ENCODE measurements around the gene MEGF10. TPM values are rescaled to one million over a fixed set of nuclear protein-coding genes. Genes with fewer than 3 reads are reported as not detected.

Gene MEGF10
- total and polyA plus RNA-seq, 9 donors: 26.4 to 46.9 (median 39.3) TPM

GRCh38 chr5:127377651-127378050, 87.1 kb downstream of the MEGF10 start:
- Histone ChIP-seq H3K9me3 (replicated peaks; ENCODE audit: control insufficient read depth, low read depth, low read length) (peaks cover 2% of the 10 kb centered on the region), H3K4me3 (ENCODE audit: low read length) (no peak overlapping the region), H3K27me3 (ENCODE audit: control insufficient read depth, insufficient read depth, low read length) (no peaks in the 10 kb centered on the region), H3K36me3 (ENCODE audit: control insufficient read depth, insufficient read depth, low read length) (peaks cover 10% of the 10 kb centered on the region), H3K4me1 (ENCODE audit: control insufficient read depth, insufficient read depth, low read length) (no peaks in the 10 kb centered on the region), H3K27ac (ENCODE audit: low read length) (no peak overlapping the region)
- DNase-seq: no peak
- 98% methylated on average over 8 of the region's 8 CpGs for WGBS (ENCODE audit: insufficient coverage)

DNA sequence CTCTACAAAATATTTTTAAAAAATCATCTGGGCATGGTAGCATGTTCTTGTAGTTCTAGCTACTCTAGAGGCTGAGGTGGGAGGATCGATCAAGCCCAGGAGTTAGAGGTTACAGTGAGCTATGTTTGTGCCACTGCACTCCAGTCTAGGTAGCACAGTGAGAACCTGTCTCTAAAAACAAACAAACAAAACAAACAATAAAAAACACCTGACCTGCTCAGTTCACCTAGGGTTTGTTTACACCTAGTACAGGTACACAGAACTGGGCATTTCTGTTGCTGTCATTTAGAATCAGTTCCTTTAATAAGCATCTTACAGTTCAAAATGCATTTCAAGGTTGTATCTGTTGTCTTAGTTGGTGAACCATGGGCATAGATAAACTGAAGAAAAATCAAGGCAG, 95.3 kb downstream of the MEGF10 start:
- DNase-seq: no peak
- Histone ChIP-seq H3K4me3 (ENCODE audit: low read length) (no peak overlapping the region), H3K4me1 (ENCODE audit: control insufficient read depth, insufficient read depth, low read length) (no peaks in the 10 kb centered on the region), H3K36me3 (ENCODE audit: control insufficient read depth, insufficient read depth, low read length) (peaks cover 10% of the 10 kb centered on the region), H3K9me3 (replicated peaks; ENCODE audit: control insufficient read depth, low read depth, low read length) (no peaks in the 10 kb centered on the region), H3K27ac (ENCODE audit: low read length) (no peak overlapping the region), H3K27me3 (ENCODE audit: control insufficient read depth, insufficient read depth, low read length) (no peaks in the 10 kb centered on the region)
- no CpG with 5 or more reads among the region's 1 CpG for WGBS (ENCODE audit: insufficient coverage)

- Histone ChIP-seq H3K4me3 (ENCODE audit: low read length) (no peak overlapping the region), H3K36me3 (ENCODE audit: control insufficient read depth, insufficient read depth, low read length) (peaks cover 10% of the 10 kb centered on the region), H3K9me3 (replicated peaks; ENCODE audit: control insufficient read depth, low read depth, low read length) (no peaks in the 10 kb centered on the region), H3K27me3 (ENCODE audit: control insufficient read depth, insufficient read depth, low read length) (no peaks in the 10 kb centered on the region), H3K4me1 (ENCODE audit: control insufficient read depth, insufficient read depth, low read length) (no peaks in the 10 kb centered on the region), H3K27ac (ENCODE audit: low read length) (no peak overlapping the region)
- WGBS (ENCODE audit: insufficient coverage): no CpG with 5 or more reads among the region's 2 CpGs
- DNase-seq: no peak
Measured at GRCh38 chr5:127386557-127386956, 96.0 kb downstream of the MEGF10 start.

DNA sequence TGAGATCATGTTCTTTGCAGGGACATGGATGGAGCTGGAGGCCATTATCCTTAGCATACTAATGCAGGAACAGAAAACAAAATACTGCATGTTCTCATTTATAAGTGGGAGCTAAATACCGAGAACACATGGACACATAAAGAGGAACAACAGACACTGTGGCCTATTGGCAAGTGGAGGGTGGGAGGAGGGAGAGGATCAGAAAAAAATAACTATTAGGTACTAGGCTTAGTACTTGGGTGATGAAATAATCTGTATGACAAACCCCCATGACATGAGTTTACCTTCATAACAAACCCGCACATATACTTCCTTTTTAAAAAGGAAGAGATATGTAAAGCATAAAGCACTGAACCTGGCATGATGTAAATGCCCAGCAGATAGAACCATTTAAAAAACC, 99.0 kb downstream of the MEGF10 start:
- WGBS (ENCODE audit: insufficient coverage): 67% methylated on average over 1 of the region's 2 CpGs
- Histone ChIP-seq H3K4me1 (ENCODE audit: control insufficient read depth, insufficient read depth, low read length) (no peaks in the 10 kb centered on the region), H3K4me3 (ENCODE audit: low read length) (no peak overlapping the region), H3K27ac (ENCODE audit: low read length) (no peak overlapping the region), H3K27me3 (ENCODE audit: control insufficient read depth, insufficient read depth, low read length) (no peaks in the 10 kb centered on the region), H3K36me3 (ENCODE audit: control insufficient read depth, insufficient read depth, low read length) (peaks cover 10% of the 10 kb centered on the region), H3K9me3 (replicated peaks; ENCODE audit: control insufficient read depth, low read depth, low read length) (no peaks in the 10 kb centered on the region)
- no peak for DNase-seq

- Histone ChIP-seq H3K4me3 (ENCODE audit: low read length) (no peak overlapping the region), H3K27ac (ENCODE audit: low read length) (no peak overlapping the region), H3K27me3 (ENCODE audit: control insufficient read depth, insufficient read depth, low read length) (no peaks in the 10 kb centered on the region), H3K4me1 (ENCODE audit: control insufficient read depth, insufficient read depth, low read length) (no peaks in the 10 kb centered on the region), H3K36me3 (ENCODE audit: control insufficient read depth, insufficient read depth, low read length) (peaks cover 3% of the 10 kb centered on the region), H3K9me3 (replicated peaks; ENCODE audit: control insufficient read depth, low read depth, low read length) (no peaks in the 10 kb centered on the region)
- no peak for DNase-seq
- 72% methylated on average over 2 of the region's 4 CpGs for WGBS (ENCODE audit: insufficient coverage)
Measured at GRCh38 chr5:127392762-127393161, 102.2 kb downstream of the MEGF10 start.

GRCh38 chr5:127396490-127397155, 106.0 kb downstream of the MEGF10 start:
- Histone ChIP-seq H3K36me3 (ENCODE audit: control insufficient read depth, insufficient read depth, low read length) (peaks cover 6% of the 10 kb centered on the region), H3K4me3 (ENCODE audit: low read length) (no peak overlapping the region), H3K27ac (ENCODE audit: low read length) (no peak overlapping the region), H3K9me3 (replicated peaks; ENCODE audit: control insufficient read depth, low read depth, low read length) (no peaks in the 10 kb centered on the region), H3K4me1 (ENCODE audit: control insufficient read depth, insufficient read depth, low read length) (no peaks in the 10 kb centered on the region), H3K27me3 (ENCODE audit: control insufficient read depth, insufficient read depth, low read length) (no peaks in the 10 kb centered on the region)
- DNase-seq: no peak
- 98% methylated on average over 14 of the region's 15 CpGs for WGBS (ENCODE audit: insufficient coverage)

GRCh38 chr5:127398508-127398907, 107.9 kb downstream of the MEGF10 start:
- WGBS (ENCODE audit: insufficient coverage): 80% methylated on average over 1 of the region's 2 CpGs
- Histone ChIP-seq H3K4me1 (ENCODE audit: control insufficient read depth, insufficient read depth, low read length) (no peaks in the 10 kb centered on the region), H3K4me3 (ENCODE audit: low read length) (no peak overlapping the region), H3K36me3 (ENCODE audit: control insufficient read depth, insufficient read depth, low read length) (peaks cover 6% of the 10 kb centered on the region), H3K27me3 (ENCODE audit: control insufficient read depth, insufficient read depth, low read length) (no peaks in the 10 kb centered on the region), H3K9me3 (replicated peaks; ENCODE audit: control insufficient read depth, low read depth, low read length) (no peaks in the 10 kb centered on the region), H3K27ac (ENCODE audit: low read length) (no peak overlapping the region)
- no peak for DNase-seq

GRCh38 chr5:127399068-127399467, 108.5 kb downstream of the MEGF10 start:
- no CpG with 5 or more reads among the region's 1 CpG for WGBS (ENCODE audit: insufficient coverage)
- Histone ChIP-seq H3K4me1 (ENCODE audit: control insufficient read depth, insufficient read depth, low read length) (no peaks in the 10 kb centered on the region), H3K9me3 (replicated peaks; ENCODE audit: control insufficient read depth, low read depth, low read length) (no peaks in the 10 kb centered on the region)

GRCh38 chr5:127400539-127400938, 109.9 kb downstream of the MEGF10 start:
- H3K9me3 ChIP-seq (replicated peaks; ENCODE audit: control insufficient read depth, low read depth, low read length): no peaks in the 10 kb centered on the region
- no peaks in the 10 kb centered on the region for H3K27me3 ChIP-seq (ENCODE audit: control insufficient read depth, insufficient read depth, low read length)
- WGBS (ENCODE audit: insufficient coverage): no CpG with 5 or more reads among the region's 1 CpG
- H3K4me3 ChIP-seq (ENCODE audit: low read length): no peak overlapping the region
- DNase-seq: no peak
- no peak overlapping the region for H3K27ac ChIP-seq (ENCODE audit: low read length)
- H3K4me1 ChIP-seq (ENCODE audit: control insufficient read depth, insufficient read depth, low read length): no peaks in the 10 kb centered on the region
- peaks cover 6% of the 10 kb centered on the region for H3K36me3 ChIP-seq (ENCODE audit: control insufficient read depth, insufficient read depth, low read length)

More at GRCh38 chr5:127399068-127399467, 108.5 kb downstream of the MEGF10 start:
- Histone ChIP-seq H3K27me3 (ENCODE audit: control insufficient read depth, insufficient read depth, low read length) (no peaks in the 10 kb centered on the region), H3K4me3 (ENCODE audit: low read length) (no peak overlapping the region), H3K27ac (ENCODE audit: low read length) (no peak overlapping the region), H3K36me3 (ENCODE audit: control insufficient read depth, insufficient read depth, low read length) (peaks cover 6% of the 10 kb centered on the region)
- no peak for DNase-seq

DNA sequence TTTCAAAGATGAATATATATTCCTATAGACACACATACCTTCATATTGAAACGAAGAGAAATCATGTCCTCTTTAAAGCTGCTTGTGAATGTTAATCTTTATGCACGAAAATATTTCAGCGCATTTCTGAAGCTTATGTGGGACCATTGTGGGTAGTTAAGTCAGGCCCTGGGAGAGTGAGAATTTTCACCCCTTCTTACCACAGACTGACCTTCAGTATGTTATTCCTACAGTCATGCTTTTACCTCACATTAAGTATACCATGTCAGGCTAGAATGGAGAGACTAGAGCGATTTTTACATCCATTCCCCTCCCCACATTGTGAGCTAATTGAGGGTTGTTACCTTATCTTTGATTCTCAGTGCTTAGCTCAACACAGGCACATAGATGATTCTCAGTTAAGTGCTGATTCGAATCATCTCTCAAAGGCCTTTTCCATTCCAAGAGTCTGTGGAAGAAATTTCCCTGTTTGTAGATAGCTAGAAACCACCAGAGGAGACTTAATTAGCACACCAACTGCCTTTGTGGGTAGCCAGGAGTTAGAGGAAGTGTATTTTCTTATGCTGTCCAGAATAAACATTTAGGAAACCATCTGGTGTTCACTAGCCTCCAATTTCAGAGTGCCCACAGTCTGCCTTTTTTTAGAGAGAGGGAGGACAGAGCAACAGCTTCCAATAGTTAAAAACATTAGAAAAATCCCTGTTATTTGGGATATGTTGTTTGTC, 110.5 kb downstream of the MEGF10 start:
- DNase-seq: peak; percentile 18
- 80% methylated on average over 1 of the region's 5 CpGs for WGBS (ENCODE audit: insufficient coverage)
- H3K4me1 ChIP-seq (ENCODE audit: control insufficient read depth, insufficient read depth, low read length): no peaks in the 10 kb centered on the region
- peaks cover 6% of the 10 kb centered on the region for H3K36me3 ChIP-seq (ENCODE audit: control insufficient read depth, insufficient read depth, low read length)
- no peak overlapping the region for H3K4me3 ChIP-seq (ENCODE audit: low read length)
- H3K27me3 ChIP-seq (ENCODE audit: control insufficient read depth, insufficient read depth, low read length): no peaks in the 10 kb centered on the region
- H3K9me3 ChIP-seq (replicated peaks; ENCODE audit: control insufficient read depth, low read depth, low read length): no peaks in the 10 kb centered on the region
- H3K27ac ChIP-seq (ENCODE audit: low read length): no peak overlapping the region

Data from muscle of leg (tissue), 11 donors.